K562 (cell line): ENCODE data around the gene PTPRO. TPM values are rescaled to one million over a fixed set of nuclear protein-coding genes. Genes with fewer than 3 reads are reported as not detected.

Source experiments
- ATAC-seq: fragments of 200-7000 bp; cut with Tn5 transposase; 3 replicates; pipeline ENCODE4 v1.9.1; 2020; ENCODE audit warnings: moderate library complexity
- BruUV-seq: library from RNA; stranded (reverse); fragments of 400-500 nt; replicated peaks from 2 replicates; lab custom pipeline; 2021; lab: Mats Ljungman, UMichigan
- CTCF ChIA-PET: fragments of 300-600 bp; formaldehyde crosslinking; extraction: SDS; loops from one replicate; lab custom pipeline; 2021; ENCODE audit warnings: low intra/inter-chr PET ratio; lab: Yijun Ruan, JAX
- POLR2A ChIA-PET: fragments of 300-600, 350-650 bp; sonication (Branson Sonifier 250); formaldehyde crosslinking; extraction: SDS; loops from one replicate; lab custom pipeline; 2021; ENCODE audit warnings: antibody characterized with exemption, inconsistent platforms; lab: Yijun Ruan, JAX
- DNase-seq, 4 experiments: peaks; one replicate each; pipeline versions ENCODE4 v3.0.0 to v3.0.0-alpha.2; 2011 to 2018; ENCODE audit warnings: low spot score in 3 of 4, mixed read lengths in 3 of 4; ENCODE audit errors: extremely low read depth in 1 of 4
- FAIRE-seq: peaks from 2 replicates; lab custom pipeline; 2011; peaks lifted over from hg19 to GRCh38; lab: Jason Lieb, UNC
- H2AFZ ChIP-seq: 2 replicates; pipeline ENCODE4 v1.6.0; 2011; ENCODE audit warnings: low read depth, low read length, control low read depth, inconsistent platforms
- H3K27ac ChIP-seq: fragments of 200-600 bp; 3 replicates; pipeline ENCODE4 v1.8.0; 2011; ENCODE audit warnings: low read depth, mild to moderate bottlenecking, control low read depth, inconsistent platforms, low read length, moderate library complexity, mixed read lengths; ENCODE audit errors: extremely low read depth
- H3K27me3 ChIP-seq, 2 experiments: fragments of 300-600 bp in 1 of 2; 2 replicates in 1 of 2; 3 replicates in 1 of 2; pipeline versions ENCODE4 v1.6.0 to v1.8.0; 2011; ENCODE audit warnings: inconsistent platforms in 2 of 2, low read length in 2 of 2, mild to moderate bottlenecking in 1 of 2, mixed read lengths in 1 of 2, moderate library complexity in 1 of 2; ENCODE audit not compliant: control insufficient read depth in 2 of 2, insufficient read depth in 2 of 2
- H3K36me3 ChIP-seq: fragments of 300-600 bp; 3 replicates; pipeline ENCODE4 v1.8.0; 2011; ENCODE audit warnings: mild to moderate bottlenecking, low read length, inconsistent platforms; ENCODE audit not compliant: control insufficient read depth, insufficient read depth
- H3K4me1 ChIP-seq, 2 experiments: fragments of 200-600 bp in 1 of 2; replicated peaks in 1 of 2; 2 replicates in 1 of 2; 3 replicates in 1 of 2; pipeline versions ENCODE4 v1.5.1 to v1.8.0; 2011; ENCODE audit warnings: inconsistent platforms in 2 of 2, low read length in 2 of 2, mild to moderate bottlenecking in 1 of 2, mixed read lengths in 1 of 2, moderate library complexity in 1 of 2; ENCODE audit not compliant: control insufficient read depth in 2 of 2, insufficient read depth in 2 of 2
- H3K4me2 ChIP-seq: 2 replicates; pipeline ENCODE4 v1.6.1; 2011; ENCODE audit warnings: low read length, control low read depth, inconsistent platforms, mixed read lengths; ENCODE audit not compliant: insufficient read depth
- H3K4me3 ChIP-seq: fragments of 200-600 bp; sonication (generic), shearing (Covaris generic); 2 replicates; pipeline ENCODE4 v1.5.1; 2016; ENCODE audit warnings: control low read depth, inconsistent platforms
- H3K79me2 ChIP-seq: fragments of 200-600 bp; 3 replicates; pipeline ENCODE4 v1.8.0; 2011; ENCODE audit warnings: low read length, inconsistent platforms; ENCODE audit not compliant: control insufficient read depth, insufficient read depth
- H3K9ac ChIP-seq, 2 experiments: 2 replicates each; pipeline versions ENCODE4 v1.6.0 to v1.6.1; 2011; ENCODE audit warnings: low read depth in 2 of 2, low read length in 2 of 2, control low read depth in 1 of 2, inconsistent platforms in 1 of 2, mild to moderate bottlenecking in 1 of 2, mixed read lengths in 1 of 2; ENCODE audit not compliant: insufficient read depth in 1 of 2
- H3K9me1 ChIP-seq: one replicate; pipeline ENCODE4 v1.6.0; 2011; ENCODE audit warnings: inconsistent platforms, mild to moderate bottlenecking, low read length, moderate library complexity; ENCODE audit not compliant: control insufficient read depth, insufficient read depth
- H3K9me3 ChIP-seq: replicated peaks from 2 replicates; pipeline ENCODE4 v1.5.1; 2011; ENCODE audit warnings: low read depth, low read length, inconsistent platforms; ENCODE audit not compliant: control insufficient read depth, insufficient read depth
- H4K20me1 ChIP-seq: replicated peaks from 2 replicates; pipeline ENCODE4 v1.6.1; 2011; ENCODE audit warnings: low read length, inconsistent platforms, mixed read lengths; ENCODE audit not compliant: control insufficient read depth, insufficient read depth
- ZFPM2 ChIP-seq: fragments of 250-450 bp; sonication (Bioruptor Pico); IDR thresholded peaks from 2 replicates; pipeline ENCODE4 v1.5.1; 2022; ENCODE audit warnings: mild to moderate bottlenecking
- ZNF175 ChIP-seq: fragments of 200-800 bp; sonication (Bioruptor generic); IDR thresholded peaks from 2 replicates; pipeline ENCODE4 v1.6.1; 2016; ENCODE audit warnings: low read depth, mild to moderate bottlenecking, missing genetic modification characterization, missing compliant biosample characterization
- ZNF384 ChIP-seq: IDR thresholded peaks from 2 replicates; pipeline ENCODE4 v1.6.1; 2012; ENCODE audit warnings: low read depth, low read length, improper control_type of control experiment
- WGBS: fragments of 100-300 bp; shearing (Covaris generic); methylation state at CpG from one replicate; pipeline ENCODE4 v1.1.6; 2016; ENCODE audit warnings: low coverage, mixed read lengths; ENCODE audit not compliant: insufficient coverage; ENCODE audit errors: missing lambda C conversion rate; 5-methylcytosine and 5-hydroxymethylcytosine counted together
- in situ Hi-C: fragments of 300-500 bp; cut with MboI; formaldehyde crosslinking; loops from 4 replicates; pipeline ENCODE4 v1.15.0; 2018; ENCODE audit warnings: inconsistent platforms, mixed read lengths
- intact Hi-C: fragments of 100-400 bp; cut with micrococcal nuclease; formaldehyde crosslinking; loops from 2 replicates; pipeline ENCODE4 v1.14.2; 2022
- polyA plus RNA-seq, 8 experiments: library from polyadenylated mRNA; depleted of rRNA in 4 of 8; stranded (reverse) in 5 of 8; unstranded in 3 of 8; fragments of >200 nt; fragmentation: Nextera tagmentation in 2 of 8; fragmentation: Illumina TruSeq in 1 of 8; extraction: Ambion mirVana in 2 of 8; extraction: Trizol in 1 of 8; gene quantifications; 2 replicates each; pipeline versions ENCODE4 v1.2.1 to v1.2.3, GENCODE V29; 2011 to 2014; ENCODE audit warnings: inconsistent platforms in 1 of 8, missing spikeins in 1 of 8
- total RNA-seq, 7 experiments: library from RNA; depleted of rRNA in 6 of 7; stranded (reverse); fragments of >200 nt in 6 of 7; fragmentation: Illumina TruSeq in 2 of 7; extraction: Trizol in 2 of 7; gene quantifications; 2 replicates each; pipeline versions ENCODE4 v1.2.1 to v1.2.3, GENCODE V29; 2011 to 2021; ENCODE audit warnings: low replicate concordance in 1 of 7
- TF ChIP-seq, protein P1 (sequence below): fragments of 250-450 bp; sonication (Bioruptor Pico); IDR thresholded peaks from 2 replicates; pipeline ENCODE4 v1.5.1; 2021; ENCODE audit warnings: mild to moderate bottlenecking
- TF ChIP-seq, protein P2 (sequence below): fragments of 450-650 bp; IDR thresholded peaks from 2 replicates; pipeline ENCODE4 v1.6.1; 2016; ENCODE audit warnings: antibody characterized with exemption
- TF ChIP-seq, protein P3 (sequence below): fragments of 250-450 bp; sonication (Bioruptor Pico); IDR thresholded peaks from 2 replicates; pipeline ENCODE4 v1.5.0; 2022; ENCODE audit warnings: mild to moderate bottlenecking
- TF ChIP-seq, protein P4 (sequence below): fragments of 200-800 bp; sonication (Bioruptor generic); IDR thresholded peaks from 2 replicates; pipeline ENCODE4 v1.6.1; 2017; ENCODE audit warnings: missing genetic modification characterization, missing compliant biosample characterization
- TF ChIP-seq, protein P5 (sequence below), 3 experiments: fragments of 200-800 bp in 1 of 3; fragments of 250-450 bp in 1 of 3; fragments of 450-650 bp in 1 of 3; sonication (Bioruptor Pico) in 1 of 3; sonication (Bioruptor generic) in 1 of 3; formaldehyde crosslinking in 1 of 3; IDR thresholded peaks; 2 replicates each; pipeline versions ENCODE4 v1.6.1 to v1.8.0; 2016 to 2022; ENCODE audit warnings: mild to moderate bottlenecking in 2 of 3, missing genetic modification characterization in 2 of 3, missing compliant biosample characterization in 1 of 3, moderate library complexity in 1 of 3

The PTPRO gene
- total and polyA plus RNA-seq, 9 of the 15 experiments (the other 6 are each of a cell fraction or from before 2014, with no cell fraction given): 0.22 TPM; not detected in 8

DNA sequence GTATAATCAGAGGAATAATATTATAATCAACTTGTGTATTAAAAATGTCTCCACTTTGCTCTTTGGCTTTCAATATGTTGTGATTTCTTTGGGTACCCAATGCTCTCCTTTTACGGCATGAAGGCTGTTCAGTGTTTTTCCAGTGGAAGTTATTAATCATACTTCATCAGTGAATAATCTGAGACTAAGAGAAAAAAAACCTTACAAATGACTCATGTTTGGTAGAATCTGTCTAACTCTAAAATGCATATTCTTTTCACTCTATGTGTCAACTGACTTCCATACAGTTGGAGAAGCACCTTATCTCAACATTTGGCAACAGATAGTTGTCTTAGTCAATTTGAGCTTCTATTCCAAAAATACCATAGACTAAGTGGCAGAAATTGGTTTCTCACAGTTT is 82.2 kb downstream of the PTPRO start (continued):
- TF ChIP-seq ZNF175 (CRISPR knock-in tag) (no peak), ZNF384 (no peak)
- TF ChIP-seq, protein P1, sequence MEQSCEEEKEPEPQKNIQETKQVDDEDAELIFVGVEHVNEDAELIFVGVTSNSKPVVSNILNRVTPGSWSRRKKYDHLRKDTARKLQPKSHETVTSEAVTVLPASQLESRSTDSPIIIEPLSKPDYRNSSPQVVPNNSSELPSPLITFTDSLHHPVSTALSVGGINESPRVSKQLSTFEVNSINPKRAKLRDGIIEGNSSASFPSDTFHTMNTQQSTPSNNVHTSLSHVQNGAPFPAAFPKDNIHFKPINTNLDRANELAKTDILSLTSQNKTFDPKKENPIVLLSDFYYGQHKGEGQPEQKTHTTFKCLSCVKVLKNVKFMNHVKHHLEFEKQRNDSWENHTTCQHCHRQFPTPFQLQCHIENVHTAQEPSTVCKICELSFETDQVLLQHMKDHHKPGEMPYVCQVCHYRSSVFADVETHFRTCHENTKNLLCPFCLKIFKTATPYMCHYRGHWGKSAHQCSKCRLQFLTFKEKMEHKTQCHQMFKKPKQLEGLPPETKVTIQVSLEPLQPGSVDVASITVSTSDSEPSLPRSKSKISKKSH (CRISPR knock-in tag): no peak
- TF ChIP-seq, protein P2, sequence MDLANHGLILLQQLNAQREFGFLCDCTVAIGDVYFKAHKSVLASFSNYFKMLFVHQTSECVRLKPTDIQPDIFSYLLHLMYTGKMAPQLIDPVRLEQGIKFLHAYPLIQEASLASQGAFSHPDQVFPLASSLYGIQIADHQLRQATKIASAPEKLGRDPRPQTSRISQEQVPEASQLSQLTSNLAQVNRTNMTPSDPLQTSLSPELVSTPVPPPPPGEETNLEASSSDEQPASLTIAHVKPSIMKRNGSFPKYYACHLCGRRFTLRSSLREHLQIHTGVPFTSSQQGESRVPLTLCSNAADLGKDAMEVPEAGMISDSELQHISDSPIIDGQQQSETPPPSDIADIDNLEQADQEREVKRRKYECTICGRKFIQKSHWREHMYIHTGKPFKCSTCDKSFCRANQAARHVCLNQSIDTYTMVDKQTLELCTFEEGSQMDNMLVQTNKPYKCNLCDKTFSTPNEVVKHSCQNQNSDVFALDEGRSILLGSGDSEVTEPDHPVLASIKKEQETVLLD: no peak

DNA sequence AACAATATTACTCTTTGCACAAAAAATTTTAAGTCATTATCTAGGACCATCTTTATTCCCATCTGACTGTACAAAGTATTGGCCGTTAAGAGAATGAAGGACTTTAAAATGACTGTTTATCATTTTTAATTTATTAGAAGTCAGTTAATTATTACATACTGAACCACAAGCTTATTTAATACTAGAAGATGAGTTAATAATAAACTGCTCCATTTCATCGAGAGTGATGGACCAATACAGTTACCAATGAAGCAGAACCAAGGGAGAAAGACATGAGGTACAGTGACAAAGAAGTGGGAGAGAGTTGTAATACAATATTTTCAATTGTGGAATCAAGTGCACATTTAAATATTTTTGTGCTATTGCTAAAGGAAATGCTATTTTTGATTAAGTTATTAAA is 83.3 kb downstream of the PTPRO start:
- in situ Hi-C loops (no loop called here), intact Hi-C loops (no loop called here)
- no peak overlapping the region for H3K4me3 ChIP-seq
- ATAC-seq (no peak), DNase-seq (no peak), FAIRE-seq (no peak)
- no peak overlapping the region for H3K9ac ChIP-seq
- H4K20me1 ChIP-seq: no peaks in the 10 kb centered on the region
- no peaks in the 10 kb centered on the region for H3K9me1 ChIP-seq
- H3K4me2 ChIP-seq: no peak overlapping the region
- H3K27me3 ChIP-seq: no peaks in the 10 kb centered on the region
- no peaks in the 10 kb centered on the region for H3K79me2 ChIP-seq
- no peaks in the 10 kb centered on the region for H3K36me3 ChIP-seq
- no peak overlapping the region for H2AFZ ChIP-seq
- H3K27ac ChIP-seq: no peak overlapping the region
- CTCF ChIA-PET: no interaction called here
- no peaks in the 10 kb centered on the region for H3K9me3 ChIP-seq
- H3K4me1 ChIP-seq: no peaks in the 10 kb centered on the region
- POLR2A ChIA-PET: no interaction called here
- no TSS peak for BruUV-seq
- WGBS: 0% methylated on average over 2 of the region's 2 CpGs
- TF ChIP-seq, protein P3, sequence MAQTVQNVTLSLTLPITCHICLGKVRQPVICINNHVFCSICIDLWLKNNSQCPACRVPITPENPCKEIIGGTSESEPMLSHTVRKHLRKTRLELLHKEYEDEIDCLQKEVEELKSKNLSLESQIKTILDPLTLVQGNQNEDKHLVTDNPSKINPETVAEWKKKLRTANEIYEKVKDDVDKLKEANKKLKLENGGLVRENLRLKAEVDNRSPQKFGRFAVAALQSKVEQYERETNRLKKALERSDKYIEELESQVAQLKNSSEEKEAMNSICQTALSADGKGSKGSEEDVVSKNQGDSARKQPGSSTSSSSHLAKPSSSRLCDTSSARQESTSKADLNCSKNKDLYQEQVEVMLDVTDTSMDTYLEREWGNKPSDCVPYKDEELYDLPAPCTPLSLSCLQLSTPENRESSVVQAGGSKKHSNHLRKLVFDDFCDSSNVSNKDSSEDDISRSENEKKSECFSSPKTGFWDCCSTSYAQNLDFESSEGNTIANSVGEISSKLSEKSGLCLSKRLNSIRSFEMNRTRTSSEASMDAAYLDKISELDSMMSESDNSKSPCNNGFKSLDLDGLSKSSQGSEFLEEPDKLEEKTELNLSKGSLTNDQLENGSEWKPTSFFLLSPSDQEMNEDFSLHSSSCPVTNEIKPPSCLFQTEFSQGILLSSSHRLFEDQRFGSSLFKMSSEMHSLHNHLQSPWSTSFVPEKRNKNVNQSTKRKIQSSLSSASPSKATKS: no peak
- TF ChIP-seq, protein P4, sequence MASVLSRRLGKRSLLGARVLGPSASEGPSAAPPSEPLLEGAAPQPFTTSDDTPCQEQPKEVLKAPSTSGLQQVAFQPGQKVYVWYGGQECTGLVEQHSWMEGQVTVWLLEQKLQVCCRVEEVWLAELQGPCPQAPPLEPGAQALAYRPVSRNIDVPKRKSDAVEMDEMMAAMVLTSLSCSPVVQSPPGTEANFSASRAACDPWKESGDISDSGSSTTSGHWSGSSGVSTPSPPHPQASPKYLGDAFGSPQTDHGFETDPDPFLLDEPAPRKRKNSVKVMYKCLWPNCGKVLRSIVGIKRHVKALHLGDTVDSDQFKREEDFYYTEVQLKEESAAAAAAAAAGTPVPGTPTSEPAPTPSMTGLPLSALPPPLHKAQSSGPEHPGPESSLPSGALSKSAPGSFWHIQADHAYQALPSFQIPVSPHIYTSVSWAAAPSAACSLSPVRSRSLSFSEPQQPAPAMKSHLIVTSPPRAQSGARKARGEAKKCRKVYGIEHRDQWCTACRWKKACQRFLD: no peak
- TF ChIP-seq, protein P5, sequence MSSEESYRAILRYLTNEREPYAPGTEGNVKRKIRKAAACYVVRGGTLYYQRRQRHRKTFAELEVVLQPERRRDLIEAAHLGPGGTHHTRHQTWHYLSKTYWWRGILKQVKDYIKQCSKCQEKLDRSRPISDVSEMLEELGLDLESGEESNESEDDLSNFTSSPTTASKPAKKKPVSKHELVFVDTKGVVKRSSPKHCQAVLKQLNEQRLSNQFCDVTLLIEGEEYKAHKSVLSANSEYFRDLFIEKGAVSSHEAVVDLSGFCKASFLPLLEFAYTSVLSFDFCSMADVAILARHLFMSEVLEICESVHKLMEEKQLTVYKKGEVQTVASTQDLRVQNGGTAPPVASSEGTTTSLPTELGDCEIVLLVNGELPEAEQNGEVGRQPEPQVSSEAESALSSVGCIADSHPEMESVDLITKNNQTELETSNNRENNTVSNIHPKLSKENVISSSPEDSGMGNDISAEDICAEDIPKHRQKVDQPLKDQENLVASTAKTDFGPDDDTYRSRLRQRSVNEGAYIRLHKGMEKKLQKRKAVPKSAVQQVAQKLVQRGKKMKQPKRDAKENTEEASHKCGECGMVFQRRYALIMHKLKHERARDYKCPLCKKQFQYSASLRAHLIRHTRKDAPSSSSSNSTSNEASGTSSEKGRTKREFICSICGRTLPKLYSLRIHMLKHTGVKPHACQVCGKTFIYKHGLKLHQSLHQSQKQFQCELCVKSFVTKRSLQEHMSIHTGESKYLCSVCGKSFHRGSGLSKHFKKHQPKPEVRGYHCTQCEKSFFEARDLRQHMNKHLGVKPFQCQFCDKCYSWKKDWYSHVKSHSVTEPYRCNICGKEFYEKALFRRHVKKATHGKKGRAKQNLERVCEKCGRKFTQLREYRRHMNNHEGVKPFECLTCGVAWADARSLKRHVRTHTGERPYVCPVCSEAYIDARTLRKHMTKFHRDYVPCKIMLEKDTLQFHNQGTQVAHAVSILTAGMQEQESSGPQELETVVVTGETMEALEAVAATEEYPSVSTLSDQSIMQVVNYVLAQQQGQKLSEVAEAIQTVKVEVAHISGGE (CRISPR knock-in tag; IDR thresholded peaks at IDR 0.05): no peak
- TF ChIP-seq ZFPM2 (CRISPR knock-in tag): no peak
